ENCODE measurements around the gene ARFIP2.

The ARFIP2 gene

DNA sequence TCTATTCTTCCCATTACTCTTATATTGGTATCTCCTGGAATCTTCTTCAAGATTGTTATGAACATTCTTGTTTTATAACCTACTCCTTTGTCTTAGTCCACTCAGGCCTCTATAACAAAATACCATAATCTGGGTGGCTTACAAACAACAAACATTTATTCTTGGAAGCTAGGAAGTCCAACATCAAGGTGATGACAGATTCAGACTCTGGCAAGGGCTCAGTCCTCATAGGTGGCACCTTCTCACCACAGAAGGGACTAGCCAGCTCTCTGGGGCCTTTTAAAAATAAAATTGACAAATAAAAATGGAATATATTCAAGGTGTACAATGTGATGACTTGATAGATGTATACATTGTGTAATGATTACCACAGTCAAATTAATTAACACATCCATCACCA, 35.7 kb upstream of the ARFIP2 start:
- no peak for DNase-seq (ENCODE audit: low read depth)
- TF ChIP-seq, protein P1, sequence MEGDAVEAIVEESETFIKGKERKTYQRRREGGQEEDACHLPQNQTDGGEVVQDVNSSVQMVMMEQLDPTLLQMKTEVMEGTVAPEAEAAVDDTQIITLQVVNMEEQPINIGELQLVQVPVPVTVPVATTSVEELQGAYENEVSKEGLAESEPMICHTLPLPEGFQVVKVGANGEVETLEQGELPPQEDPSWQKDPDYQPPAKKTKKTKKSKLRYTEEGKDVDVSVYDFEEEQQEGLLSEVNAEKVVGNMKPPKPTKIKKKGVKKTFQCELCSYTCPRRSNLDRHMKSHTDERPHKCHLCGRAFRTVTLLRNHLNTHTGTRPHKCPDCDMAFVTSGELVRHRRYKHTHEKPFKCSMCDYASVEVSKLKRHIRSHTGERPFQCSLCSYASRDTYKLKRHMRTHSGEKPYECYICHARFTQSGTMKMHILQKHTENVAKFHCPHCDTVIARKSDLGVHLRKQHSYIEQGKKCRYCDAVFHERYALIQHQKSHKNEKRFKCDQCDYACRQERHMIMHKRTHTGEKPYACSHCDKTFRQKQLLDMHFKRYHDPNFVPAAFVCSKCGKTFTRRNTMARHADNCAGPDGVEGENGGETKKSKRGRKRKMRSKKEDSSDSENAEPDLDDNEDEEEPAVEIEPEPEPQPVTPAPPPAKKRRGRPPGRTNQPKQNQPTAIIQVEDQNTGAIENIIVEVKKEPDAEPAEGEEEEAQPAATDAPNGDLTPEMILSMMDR (IDR thresholded peaks at IDR 0.05; ENCODE audit: insufficient read depth, low read depth, low read length, missing control alignments), result no peak

DNA sequence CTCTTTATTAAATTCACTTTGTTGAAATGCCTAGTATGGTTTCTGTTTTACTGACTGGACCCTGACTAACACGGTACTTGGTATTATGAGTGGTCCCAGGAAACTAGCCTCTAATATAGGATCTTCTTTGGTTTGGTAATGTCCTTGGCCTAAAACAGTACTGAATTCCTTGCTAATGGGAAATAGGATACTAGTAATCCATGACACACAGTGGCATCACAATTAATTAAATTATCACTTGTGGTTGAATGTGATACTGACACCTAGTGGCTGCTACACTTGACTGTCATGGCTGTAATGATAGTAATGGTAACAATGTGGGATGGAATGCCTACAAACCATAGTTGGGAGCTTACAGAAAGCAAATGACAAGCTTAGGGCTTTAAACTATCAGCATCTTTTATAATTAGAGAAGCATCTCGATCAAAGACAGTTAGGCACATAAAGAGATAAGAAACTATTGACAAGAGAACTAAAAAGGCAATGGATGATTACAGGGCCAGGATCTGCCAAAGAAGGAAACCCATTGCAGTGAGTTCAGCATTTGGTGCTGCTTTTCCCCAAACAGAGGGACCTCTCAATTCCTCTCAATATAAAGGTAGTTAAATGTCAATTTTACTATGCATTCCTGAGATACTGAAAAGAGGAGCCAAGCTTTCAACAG, 24.6 kb upstream of the ARFIP2 start:
- peak; percentile 42 for DNase-seq (ENCODE audit: low read depth)
- no peak overlapping the region for H3K4me3 ChIP-seq (ENCODE audit: low read depth, low read length)
- TF ChIP-seq, protein P1 (IDR thresholded peaks at IDR 0.05; ENCODE audit: insufficient read depth, low read depth, low read length, missing control alignments), result peak; percentile 67

More for the DNA sequence above, 35.7 kb upstream of the ARFIP2 start:
- H3K4me3 ChIP-seq (ENCODE audit: low read depth, low read length), result no peak overlapping the region

DNA sequence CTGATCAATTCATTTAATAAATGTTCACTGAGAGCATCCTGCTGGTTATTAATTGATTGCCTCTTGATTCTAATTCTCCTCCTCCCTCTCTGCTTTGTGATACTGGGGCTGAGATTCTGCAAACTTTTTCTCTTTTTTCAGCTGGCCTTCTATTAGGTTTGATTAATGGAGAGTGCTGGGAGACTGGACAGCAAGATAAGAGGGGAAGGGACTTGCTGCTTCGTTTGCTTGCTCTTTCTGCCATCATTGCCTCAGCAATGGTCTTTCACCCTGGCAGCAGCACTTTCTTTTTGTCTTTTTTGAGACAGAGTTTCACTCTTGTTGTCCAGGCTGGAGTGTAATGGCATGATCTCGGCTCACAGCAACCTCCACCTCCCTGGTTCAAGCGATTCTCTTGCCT, 23.0 kb upstream of the ARFIP2 start:
- no peak for DNase-seq (ENCODE audit: low read depth)
- TF ChIP-seq, protein P1 (IDR thresholded peaks at IDR 0.05; ENCODE audit: insufficient read depth, low read depth, low read length, missing control alignments), result no peak

DNA sequence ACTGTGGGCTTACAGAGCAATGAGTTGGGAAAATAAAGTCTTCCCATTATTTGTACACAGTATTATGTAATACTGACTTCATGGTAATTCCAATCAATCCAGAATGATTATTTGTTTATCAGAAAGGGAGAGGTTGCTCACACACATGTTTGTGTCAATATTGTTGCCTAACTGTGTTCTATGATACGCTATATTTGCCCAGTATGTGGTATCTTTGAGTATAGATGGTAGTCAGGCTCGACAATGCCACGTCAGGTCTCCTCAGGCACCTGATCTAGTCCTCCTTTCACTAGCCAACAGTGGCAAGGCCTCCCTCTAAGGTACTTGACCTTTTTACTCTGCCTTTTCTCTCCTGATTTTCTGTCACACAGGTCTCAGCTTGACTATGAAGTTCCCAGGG, 21.3 kb upstream of the ARFIP2 start:
- H3K4me3 ChIP-seq (ENCODE audit: low read depth, low read length), result no peak overlapping the region
- TF ChIP-seq, protein P1 (IDR thresholded peaks at IDR 0.05; ENCODE audit: insufficient read depth, low read depth, low read length, missing control alignments), result no peak
- no peak for DNase-seq (ENCODE audit: low read depth)

More for the DNA sequence above, 23.0 kb upstream of the ARFIP2 start:
- no peak overlapping the region for H3K4me3 ChIP-seq (ENCODE audit: low read depth, low read length)

DNA sequence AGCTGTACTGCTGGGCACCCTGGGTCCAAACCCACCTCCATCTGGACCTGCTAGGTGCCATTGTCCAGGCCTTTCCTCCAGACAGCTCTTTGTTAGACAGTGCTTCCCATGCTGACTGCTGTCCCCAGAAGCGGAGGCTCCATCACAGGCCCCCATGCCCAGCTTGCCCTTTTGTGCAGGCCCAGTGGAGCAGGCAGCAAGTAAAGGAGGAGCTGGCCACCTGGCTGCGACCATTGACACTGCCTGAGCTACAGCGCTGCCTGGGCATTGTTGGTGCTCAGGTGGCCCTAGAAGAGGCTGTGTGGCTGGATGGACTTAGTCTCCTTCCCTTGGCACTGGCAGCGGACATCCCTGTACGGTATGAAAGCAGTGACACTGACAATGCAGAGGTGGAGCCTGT, 17.4 kb upstream of the ARFIP2 start:
- no peak for DNase-seq (ENCODE audit: low read depth)
- H3K4me3 ChIP-seq (ENCODE audit: low read depth, low read length), result no peak overlapping the region
- TF ChIP-seq, protein P1 (IDR thresholded peaks at IDR 0.05; ENCODE audit: insufficient read depth, low read depth, low read length, missing control alignments), result no peak

DNA sequence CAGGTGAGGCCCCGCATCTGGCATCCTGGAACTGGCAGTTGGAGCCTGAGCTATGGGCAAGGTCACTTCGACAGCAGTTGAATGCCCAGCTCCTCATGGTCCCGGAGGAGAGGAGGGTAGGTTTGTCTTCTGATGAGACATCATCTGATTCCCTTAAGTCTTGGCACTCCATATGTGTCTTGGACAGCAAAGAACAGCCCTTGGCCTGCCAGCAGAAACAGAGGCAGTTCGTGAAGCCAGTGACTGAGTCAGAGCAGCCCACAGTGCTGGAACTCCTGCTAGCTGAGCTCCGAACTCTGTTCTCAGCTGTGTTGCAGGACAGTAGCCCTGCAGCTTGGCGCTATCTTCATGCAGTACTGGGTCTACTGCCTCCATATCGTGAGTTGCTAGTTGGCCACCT, 17.0 kb upstream of the ARFIP2 start:
- TF ChIP-seq, protein P1 (IDR thresholded peaks at IDR 0.05; ENCODE audit: insufficient read depth, low read depth, low read length, missing control alignments), result no peak
- no peak overlapping the region for H3K4me3 ChIP-seq (ENCODE audit: low read depth, low read length)
- no peak for DNase-seq (ENCODE audit: low read depth)
